Upper lobe of right lung (tissue), 1 donor: Measurements from ENCODE around the gene PKLR. TPM values are rescaled to one million over a fixed set of nuclear protein-coding genes. Genes with fewer than 3 reads are reported as not detected.
"Not testable (repeated sequence)": the region's sequence is repeated elsewhere in the genome, so short reads cannot be mapped to it uniquely, and the experiment has no call there.

ENCODE experiments used
- ATAC-seq: fragments of 200-7000 bp; cut with Tn5 transposase; one replicate; pipeline ENCODE4 v1.9.1; 2020; ENCODE audit warnings: mild to moderate bottlenecking, moderate library complexity
- DNase-seq: peaks from one replicate; pipeline ENCODE4 v3.0.0-alpha.2; 2020
- H3K27ac ChIP-seq: fragments of 200-600 bp; one replicate; pipeline ENCODE4 v1.8.0; 2022
- H3K27me3 ChIP-seq: fragments of 200-600 bp; one replicate; pipeline ENCODE4 v1.8.0; 2022; ENCODE audit warnings: mild to moderate bottlenecking
- H3K36me3 ChIP-seq: fragments of 200-600 bp; one replicate; pipeline ENCODE4 v1.8.0; 2022
- H3K4me1 ChIP-seq: fragments of 200-600 bp; one replicate; pipeline ENCODE4 v1.8.0; 2022
- H3K4me3 ChIP-seq: fragments of 200-600 bp; one replicate; pipeline ENCODE4 v1.8.0; 2022; ENCODE audit warnings: mild to moderate bottlenecking
- H3K9me3 ChIP-seq: fragments of 200-600 bp; one replicate; pipeline ENCODE4 v1.8.0; 2022
- CTCF ChIP-seq: fragments of 200-600 bp; IDR thresholded peaks from one replicate; pipeline ENCODE4 v1.8.0; 2022; ENCODE audit warnings: antibody characterized with exemption
- intact Hi-C: fragments of 100-400 bp; cut with DNase I; formaldehyde crosslinking; loops from one replicate; pipeline ENCODE4 v1.11.0; 2022
- total RNA-seq: library from RNA; stranded (reverse); fragmentation: NEBNext Ultra II Directional; extraction: Animal tissue kit (Norgen Biotek cat#: 25700); gene quantifications from one replicate; pipeline ENCODE4 v1.2.1, GENCODE V29; 2021
- donor health status: DM: no; HTN: yes; CAD: no; lungs with severe emphysema.

The PKLR gene
- total RNA-seq, 1 donor from 2014 or later = not detected

GRCh38 chr1:155295942-155296267 is 5.3 kb downstream of the PKLR start:
- Histone ChIP-seq H3K4me1 (no peaks in the 10 kb centered on the region), H3K36me3 (no peaks in the 10 kb centered on the region), H3K4me3 (no peak overlapping the region), H3K9me3 (no peaks in the 10 kb centered on the region), H3K27ac (no peak overlapping the region), H3K27me3 (peaks cover 34% of the 10 kb centered on the region)
- intact Hi-C loops = no loop called here
- ATAC-seq (no peak), DNase-seq (no peak)
- no peak for TF ChIP-seq CTCF

DNA sequence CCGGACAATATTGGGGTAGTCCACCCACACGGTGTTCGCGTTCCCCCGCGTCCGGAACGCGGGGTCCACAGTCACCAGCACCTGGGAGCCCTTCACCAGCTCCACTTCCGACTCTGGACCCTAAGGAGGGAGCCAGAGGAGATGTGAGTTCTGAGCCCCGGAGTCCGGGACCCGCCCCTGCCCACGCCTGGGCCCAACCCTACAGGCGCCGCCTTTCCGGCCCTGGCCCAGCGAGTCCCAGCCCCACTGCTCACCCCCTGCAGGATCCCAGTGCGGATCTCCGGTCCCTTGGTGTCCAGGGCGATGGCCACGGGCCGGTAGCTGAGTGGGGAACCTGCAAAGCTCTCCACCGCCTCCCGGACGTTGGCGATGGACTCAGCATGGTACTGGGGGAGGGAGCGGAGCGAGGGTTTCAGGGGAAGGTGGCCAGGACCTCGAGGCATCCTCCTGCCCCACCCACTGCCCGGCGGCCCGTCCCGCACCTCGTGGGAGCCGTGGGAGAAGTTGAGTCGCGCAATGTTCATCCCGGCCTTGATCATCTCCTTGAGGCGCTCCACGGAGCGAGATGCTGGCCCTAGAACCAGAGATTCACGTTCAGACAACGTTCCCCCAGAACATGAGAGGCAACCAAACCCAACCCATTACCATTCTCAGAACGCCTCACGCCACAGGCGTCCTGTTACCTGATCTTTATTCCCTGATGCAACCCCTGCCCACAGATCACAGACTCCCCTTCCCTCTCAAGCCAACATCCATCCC is 5.9 kb downstream of the PKLR start:
- Histone ChIP-seq H3K36me3 (no peaks in the 10 kb centered on the region), H3K4me3 (no peak overlapping the region), H3K27ac (no peak overlapping the region), H3K4me1 (no peaks in the 10 kb centered on the region), H3K9me3 (no peaks in the 10 kb centered on the region), H3K27me3 (peaks cover 34% of the 10 kb centered on the region)
- intact Hi-C loops = no loop called here
- TF ChIP-seq CTCF = no peak
- ATAC-seq = peak; percentile 48
- no peak for DNase-seq

DNA sequence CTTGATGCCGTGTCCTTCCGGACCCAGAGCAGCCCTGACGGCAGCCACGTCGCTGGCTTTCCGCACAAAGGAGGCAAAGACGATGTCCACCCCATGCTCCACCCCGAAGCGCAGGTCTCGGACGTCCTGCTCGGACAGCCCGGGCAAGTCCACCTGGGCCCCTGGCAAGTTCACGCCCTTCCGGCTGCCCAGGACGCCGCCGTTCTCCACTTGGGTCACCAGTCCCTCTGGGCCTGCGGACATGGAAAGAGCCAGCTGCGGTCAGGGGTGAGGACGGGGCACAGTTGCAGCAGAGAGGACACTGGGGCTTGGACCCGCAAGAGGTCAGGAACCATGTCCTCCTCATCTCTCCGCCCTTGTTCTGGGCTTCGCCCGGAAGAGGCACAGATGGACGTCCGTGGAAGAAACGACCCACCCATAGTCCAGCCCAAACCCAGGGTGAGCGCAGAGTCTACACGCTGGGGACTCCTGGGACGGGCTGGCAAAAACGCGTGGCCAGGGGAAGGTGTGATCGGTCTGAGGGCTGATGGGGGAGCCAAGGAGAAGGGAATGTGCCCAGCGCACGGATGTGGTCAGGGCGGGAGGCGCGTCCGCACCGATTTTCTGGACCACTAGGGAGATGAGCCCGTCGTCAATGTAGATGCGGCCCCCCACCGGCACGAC is 6.6 kb downstream of the PKLR start:
- no peaks in the 10 kb centered on the region for H3K4me1 ChIP-seq
- H3K27ac ChIP-seq = no peak overlapping the region
- H3K27me3 ChIP-seq = peaks cover 34% of the 10 kb centered on the region
- no peaks in the 10 kb centered on the region for H3K9me3 ChIP-seq
- no peak overlapping the region for H3K4me3 ChIP-seq
- intact Hi-C loops = no loop called here
- no peak for TF ChIP-seq CTCF
- DNase-seq (no peak), ATAC-seq (peak; percentile 33)
- no peaks in the 10 kb centered on the region for H3K36me3 ChIP-seq

DNA sequence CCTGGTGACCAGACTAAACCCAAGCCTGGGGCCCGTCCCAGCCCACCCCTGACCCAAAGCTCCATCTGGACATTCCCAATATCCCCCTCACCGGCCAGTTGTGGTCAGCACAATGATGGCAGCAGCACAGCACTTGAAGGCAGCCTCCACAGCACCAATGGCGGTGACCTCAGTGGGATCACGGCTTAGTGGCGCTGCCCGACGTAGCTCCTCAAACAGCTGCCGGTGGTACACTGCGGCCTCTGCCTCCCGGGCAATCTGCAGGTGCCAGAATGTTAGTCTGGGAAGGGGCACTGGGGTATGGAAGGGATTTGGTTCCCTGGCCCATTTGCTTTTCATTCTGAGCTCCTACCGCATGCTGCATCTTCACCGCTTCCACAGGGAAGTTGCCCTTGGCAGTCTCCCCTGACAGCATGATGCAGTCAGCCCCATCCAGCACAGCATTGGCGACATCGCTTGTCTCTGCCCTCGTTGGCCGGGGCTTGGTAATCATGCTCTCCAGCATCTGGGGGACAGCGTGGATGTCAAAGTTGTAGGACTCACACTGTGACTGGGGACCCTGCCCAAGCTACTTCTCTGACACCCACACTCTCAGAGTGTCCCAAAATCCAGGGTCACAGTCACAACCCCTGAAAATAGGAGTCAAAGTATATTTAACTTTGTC is 8.0 kb downstream of the PKLR start:
- H3K27ac ChIP-seq = no peak overlapping the region
- H3K4me1 ChIP-seq = no peaks in the 10 kb centered on the region
- no peaks in the 10 kb centered on the region for H3K9me3 ChIP-seq
- H3K27me3 ChIP-seq = peaks cover 34% of the 10 kb centered on the region
- DNase-seq (no peak), ATAC-seq (no peak)
- no peak overlapping the region for H3K4me3 ChIP-seq
- intact Hi-C loops = no loop called here
- TF ChIP-seq CTCF = no peak
- no peaks in the 10 kb centered on the region for H3K36me3 ChIP-seq

GRCh38 chr1:155291006-155291405 is 10.2 kb downstream of the PKLR start:
- peaks cover 22% of the 10 kb centered on the region for H3K27me3 ChIP-seq
- H3K27ac ChIP-seq, H3K9me3 ChIP-seq, DNase-seq, H3K4me3 ChIP-seq, H3K4me1 ChIP-seq, ATAC-seq, H3K36me3 ChIP-seq, intact Hi-C loops: not testable (repeated sequence)

GRCh38 chr1:155287987-155288543 is 13.2 kb downstream of the PKLR start:
- H3K27me3 ChIP-seq = no peaks in the 10 kb centered on the region
- no peak overlapping the region for H3K4me3 ChIP-seq
- intact Hi-C loops = no loop called here
- no peaks in the 10 kb centered on the region for H3K4me1 ChIP-seq
- H3K27ac ChIP-seq = no peak overlapping the region
- H3K36me3 ChIP-seq = no peaks in the 10 kb centered on the region
- no peak for ATAC-seq
- no peak for DNase-seq
- no peak for TF ChIP-seq CTCF
- no peaks in the 10 kb centered on the region for H3K9me3 ChIP-seq
